Measurements from ENCODE around the gene SMIM41. TPM values are rescaled to one million over a fixed set of nuclear protein-coding genes. Genes with fewer than 3 reads are reported as not detected.

Gene SMIM41
- total RNA-seq, 1 donor from 2014 or later = not detected

DNA sequence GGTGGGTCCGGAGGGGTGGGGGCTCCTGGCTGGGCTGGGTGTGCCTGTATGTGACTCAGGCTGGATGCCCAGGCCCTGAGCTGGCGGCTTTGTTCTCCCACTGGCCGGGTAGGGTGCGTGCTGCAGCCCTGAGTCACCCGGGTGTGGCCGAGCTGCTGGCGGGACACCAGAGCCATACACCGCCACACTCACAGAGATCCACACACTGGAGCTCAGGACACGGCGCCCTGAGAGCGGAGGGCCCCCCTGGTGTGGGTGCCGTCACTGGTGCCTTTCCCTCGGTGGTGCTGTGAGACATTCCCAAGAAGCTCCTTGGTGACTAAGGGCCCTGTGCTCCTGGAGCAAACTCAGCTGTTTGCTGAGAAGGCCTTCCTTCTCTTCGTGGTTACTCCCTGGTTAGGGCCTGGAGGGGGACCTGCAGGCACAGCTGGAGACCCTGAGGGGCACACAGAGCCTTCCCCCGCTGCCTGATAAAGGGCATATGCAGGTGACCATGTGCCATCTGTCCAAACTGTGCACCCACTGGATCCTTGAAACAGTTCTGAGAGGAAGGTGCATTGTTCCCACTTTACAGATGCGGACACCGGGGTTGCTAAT lies 68.0 kb downstream of the SMIM41 start:
- DNase-seq = no peak

DNA sequence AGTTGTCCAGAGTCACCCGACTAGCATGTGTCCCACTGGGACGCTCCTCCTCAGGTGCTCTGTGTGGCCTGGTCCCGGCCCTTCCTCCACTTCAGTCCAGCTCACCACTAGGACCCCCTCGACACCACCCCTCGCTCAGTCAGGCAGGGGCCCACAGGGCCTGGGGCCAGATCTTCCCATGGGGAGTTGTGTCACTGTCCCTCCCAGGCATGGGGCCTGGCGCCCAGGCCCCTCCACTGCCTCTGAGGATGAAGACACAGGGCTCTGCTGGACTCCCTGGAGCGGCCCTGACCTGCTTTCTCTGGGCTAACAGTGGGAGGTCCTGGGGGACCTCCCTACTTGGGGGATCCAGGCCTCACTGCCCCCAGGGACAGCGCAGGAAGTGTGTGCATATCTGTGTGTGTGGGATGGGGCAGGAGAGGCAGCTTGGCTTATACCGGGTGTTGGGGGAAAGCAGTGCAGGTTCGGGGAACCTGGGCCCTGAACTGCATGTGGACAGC lies 68.5 kb downstream of the SMIM41 start:
- no peak for DNase-seq

DNA sequence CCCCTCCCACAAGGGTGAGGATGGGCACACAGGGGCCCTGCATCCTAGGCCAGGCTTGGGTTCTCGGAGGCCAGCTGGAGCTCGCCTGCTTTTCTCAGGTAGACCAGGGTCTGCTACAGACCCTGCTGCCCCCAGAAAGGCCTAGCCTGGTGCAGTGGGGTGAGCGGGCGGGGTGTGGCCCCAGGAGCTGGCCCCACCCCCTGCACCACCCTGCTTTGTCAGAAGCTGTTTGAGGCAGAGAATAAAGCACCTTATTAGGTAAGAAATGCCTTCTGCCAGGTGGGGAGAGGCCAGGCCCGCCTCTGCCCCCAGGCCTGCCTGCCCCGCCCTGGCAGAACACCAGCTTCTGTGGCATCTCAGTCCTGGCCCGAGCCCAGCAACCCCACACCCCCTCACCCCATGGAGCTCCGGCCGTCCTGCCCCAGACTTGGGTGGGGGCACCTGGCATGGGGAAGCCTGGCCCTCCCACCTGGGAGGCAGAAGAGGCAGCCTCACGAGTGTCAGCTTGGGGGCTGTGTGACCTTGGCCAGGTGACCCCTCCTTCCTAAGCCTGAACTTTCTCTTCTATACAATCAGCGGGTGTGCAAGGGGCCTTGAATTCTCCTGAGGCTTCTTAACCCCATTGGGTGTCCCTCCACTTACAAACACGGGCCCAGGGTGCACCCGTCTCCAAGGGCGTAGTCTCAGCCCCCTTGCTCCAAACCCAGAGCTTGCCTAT lies 69.1 kb downstream of the SMIM41 start:
- DNase-seq = no peak

DNA sequence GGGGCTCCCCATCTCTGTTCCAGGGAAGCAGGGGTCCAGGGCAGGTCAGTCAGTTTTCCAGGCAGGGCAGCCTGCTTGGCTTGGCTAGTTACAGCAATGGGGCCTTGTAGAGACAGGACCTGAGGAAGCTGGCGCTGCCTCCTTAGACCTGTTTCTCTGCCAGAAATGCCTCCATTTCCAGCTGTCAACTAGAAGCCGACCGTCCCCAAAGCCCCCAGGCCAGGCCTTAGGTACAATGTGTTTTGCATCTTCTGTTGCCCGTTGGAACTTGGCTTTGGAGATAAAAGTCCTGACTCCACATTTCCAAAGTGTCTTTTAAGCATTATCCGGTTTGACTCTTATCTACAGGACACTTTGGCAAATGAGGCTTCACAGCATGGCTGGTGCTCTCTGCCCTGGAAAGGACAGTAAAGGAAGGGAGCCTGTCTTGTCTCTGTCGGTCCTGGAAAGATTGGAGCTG lies 69.7 kb downstream of the SMIM41 start:
- DNase-seq = no peak

DNA sequence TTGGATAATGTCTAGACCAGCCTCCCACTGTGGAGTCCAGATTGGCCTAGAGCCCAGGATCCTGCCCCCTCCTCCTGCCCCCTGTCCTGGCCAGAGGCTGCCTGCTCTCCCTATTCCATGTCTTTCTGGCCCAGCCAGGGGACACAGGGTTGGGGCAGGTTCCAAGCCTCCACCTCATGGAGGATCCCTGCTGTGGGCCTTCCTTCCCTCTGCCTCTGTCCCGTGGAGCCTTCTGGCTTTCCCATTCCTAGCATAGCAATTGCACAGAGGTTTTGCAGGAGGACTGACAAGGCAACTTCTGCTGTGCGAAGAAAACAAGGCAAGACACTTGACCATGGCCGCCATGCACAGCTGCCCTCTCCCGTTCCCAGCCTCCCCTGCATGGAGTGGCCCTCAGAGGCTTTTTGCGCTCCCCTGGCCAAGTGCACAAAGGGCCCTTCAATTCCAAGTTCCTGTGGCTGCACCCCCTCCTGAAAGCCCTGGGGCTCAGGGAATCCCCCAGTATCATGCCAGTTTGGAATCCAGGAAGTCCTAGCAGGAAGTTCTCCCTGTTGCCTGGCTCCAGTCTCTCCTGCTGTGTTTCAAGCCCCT lies 70.2 kb downstream of the SMIM41 start:
- no peak for DNase-seq

DNA sequence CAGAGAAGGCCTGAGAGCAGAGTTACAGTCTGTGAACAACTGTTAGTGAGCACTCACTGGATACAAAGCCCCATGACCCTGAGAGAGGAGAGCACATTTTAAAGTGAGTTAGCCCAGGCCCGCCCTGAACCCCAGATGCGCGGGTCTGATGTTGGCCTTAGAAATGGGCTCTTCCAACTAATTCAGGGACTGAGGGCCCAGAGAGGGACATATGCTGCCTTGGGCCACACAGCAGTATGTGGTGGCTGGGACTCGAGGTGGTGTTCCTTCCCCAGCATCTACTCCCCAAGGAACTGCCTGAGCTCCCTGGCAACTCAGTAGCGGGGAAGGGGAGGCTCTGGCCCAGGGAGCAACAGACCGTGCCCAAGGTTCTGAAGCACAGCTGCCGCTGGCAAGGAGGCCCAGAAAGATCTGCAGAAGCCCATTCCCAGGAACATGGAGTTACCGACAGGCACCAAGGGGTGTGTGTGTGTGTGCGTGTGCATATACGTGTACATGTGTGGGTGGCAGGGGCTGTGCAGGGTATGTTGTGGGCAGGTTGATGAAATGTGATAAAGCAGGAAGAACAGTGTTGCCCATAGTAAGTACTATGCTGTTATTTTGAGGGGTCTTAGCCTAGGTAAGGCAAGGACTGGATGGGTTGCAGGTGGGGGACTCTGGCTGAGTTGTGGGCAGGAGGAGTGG lies 71.8 kb downstream of the SMIM41 start:
- no peak for DNase-seq

DNA sequence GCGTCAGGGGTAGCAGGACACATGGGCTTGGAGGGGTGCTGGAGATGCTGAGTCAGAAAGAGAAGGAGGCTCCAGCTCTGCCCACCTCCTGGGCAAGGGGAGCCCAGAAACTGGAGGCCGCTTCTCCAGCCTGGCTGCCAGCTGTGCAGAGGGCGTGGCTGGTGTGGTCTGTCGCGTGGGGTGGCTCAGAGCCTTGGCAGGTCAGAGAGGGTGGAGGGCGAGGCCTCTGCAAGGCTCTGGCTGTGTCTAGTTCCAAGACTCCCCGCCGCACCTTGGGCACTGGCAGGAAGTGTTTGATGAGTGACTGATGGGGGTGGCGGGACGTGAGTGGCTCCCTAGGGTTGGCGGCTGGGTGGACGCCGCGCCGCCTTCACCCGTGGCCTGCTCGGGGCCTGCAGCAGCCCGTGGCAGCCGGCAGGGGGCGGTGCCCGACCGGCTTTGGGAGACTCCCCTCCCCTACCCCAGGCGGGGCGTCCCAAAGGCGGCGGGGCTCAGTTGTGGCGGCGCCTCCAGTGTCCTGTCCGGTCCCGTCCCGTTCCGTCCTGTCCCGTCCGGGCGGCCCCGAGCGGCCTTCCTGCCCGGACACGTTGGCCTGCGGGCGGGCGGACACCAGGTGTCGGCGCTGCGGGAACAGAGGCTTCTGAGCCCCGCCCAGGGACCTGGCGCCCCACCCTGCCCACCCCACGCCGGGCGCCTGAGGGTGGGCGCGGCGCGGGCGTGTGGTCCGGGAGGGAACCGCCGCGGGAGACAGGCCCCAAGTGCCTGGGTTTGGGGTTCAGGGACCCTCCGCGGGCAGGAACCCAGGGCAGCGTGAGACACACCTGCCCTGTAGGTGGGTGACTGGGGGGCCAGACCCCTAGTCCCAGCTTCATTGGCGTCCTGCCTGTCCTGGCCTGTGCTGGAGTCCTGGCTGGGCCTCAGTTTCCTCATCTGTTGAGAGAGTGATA lies 72.6 kb downstream of the SMIM41 start:
- DNase-seq = no peak

DNA sequence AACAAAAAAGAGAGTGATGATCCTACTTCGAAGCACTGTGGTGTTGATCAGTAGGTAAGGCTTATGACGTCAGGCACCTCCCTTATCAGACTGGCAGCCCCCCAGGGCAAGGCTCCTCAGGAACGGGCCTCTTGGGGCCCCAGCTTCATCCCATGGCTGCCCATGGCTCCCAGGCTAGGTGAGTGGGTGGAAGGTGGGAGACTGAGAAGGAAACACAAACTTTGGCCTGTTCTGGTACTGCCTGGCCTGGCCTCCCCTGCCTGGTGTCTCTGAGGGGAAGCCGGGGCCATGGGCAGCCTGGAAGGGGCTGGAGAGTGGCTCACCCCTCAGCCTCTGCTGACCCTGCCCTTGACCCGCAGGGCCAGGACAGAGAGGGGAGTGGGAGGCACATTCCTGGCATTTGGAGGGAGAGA lies 73.4 kb downstream of the SMIM41 start:
- no peak for DNase-seq

DNA sequence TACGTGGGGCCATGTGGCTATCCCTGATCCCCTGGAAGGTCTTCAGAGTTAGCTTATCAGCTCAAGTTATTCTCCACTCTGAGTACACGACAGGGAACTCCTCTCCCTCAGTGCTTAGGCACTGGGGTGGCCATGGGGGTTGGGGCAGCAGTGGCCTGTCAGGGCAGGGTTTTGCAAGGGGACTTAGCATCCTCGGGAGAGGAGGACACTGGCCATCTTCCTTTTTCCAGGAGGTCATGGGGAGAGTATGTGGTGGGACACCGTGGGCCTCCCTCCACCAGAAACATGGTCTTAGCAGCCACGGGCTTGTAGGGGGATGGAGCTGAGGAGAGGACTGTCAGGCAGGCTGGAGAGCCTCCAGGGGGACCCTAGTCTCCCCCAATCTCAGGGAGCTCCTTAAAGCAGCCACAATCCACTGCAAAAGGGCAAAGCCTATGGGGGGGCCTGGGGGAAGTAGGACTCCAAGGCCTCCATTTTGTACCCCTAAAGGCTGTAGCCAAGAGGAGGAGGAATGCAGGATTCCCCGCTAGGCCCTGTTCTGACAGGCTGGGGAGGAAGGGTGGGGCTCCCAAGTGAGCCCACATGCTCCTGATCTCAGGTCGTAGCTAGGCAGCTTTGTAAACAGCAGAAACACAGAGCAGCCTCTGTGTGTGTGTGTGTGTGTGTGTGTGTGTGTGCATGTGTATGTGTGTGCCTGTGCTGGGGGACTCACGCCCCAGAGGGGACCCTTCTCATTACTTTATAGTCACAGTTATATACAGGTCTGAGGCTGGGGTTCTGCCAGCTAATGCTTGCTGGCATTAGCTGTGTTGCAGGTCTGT lies 75.8 kb downstream of the SMIM41 start:
- no peak for DNase-seq

DNA sequence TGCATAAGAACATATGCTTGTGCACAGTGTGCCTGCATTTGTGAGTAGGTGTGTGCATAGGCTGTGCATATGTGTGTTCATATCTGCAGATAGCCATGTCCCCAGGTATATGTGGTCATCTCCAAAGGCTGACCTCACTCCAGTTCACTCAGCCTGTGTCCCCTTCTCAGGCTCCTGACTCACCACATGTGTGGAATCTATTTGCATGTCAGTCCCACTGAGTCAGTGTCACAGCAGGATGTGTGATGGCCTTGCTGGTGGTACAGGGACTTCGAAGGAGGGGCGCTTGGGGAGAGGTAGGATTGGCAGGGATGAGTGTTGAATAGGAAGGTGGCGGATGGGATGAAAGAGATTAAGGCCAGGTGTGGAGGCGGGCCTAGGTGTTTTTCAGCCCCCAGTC lies 76.8 kb downstream of the SMIM41 start:
- no peak for DNase-seq

DNA sequence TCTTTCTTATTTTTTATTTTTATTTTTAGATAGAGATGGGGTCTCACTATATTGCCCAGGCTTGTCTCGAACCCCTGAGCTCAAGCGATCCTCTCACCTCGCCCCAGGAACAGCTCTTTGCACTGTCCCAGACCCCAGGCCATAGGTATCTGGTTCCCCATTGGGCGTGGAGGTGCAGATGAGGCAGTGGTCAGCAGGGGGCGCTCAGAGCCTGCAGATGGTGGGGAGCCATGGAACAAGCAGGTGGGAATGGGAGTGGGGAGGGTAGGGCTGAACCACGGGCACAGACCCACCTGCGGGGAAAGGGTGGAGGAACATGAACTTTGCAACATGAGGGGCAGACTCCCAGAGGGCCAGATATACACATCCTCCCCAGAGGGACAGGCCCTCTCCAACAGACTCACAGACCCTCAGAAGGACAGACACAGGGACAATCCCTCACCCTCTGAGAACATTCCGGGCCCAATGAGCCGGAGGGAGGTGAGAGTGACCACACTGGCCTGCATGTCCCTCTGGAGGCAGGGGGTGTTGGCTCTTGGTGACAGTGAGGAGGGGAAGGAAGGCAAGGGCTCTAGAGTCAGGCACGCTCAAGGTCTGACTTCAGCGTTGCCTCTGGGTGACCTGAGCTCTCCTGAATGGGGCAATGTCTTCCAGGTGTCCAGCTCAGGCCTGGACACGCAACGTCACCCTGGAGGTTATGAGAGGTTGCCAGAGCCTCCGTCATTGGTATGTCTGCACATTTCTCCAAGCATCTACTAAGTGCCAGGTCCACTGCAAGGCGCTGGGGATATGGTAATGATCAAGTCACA lies 77.5 kb downstream of the SMIM41 start:
- DNase-seq = peak; percentile 38

DNA sequence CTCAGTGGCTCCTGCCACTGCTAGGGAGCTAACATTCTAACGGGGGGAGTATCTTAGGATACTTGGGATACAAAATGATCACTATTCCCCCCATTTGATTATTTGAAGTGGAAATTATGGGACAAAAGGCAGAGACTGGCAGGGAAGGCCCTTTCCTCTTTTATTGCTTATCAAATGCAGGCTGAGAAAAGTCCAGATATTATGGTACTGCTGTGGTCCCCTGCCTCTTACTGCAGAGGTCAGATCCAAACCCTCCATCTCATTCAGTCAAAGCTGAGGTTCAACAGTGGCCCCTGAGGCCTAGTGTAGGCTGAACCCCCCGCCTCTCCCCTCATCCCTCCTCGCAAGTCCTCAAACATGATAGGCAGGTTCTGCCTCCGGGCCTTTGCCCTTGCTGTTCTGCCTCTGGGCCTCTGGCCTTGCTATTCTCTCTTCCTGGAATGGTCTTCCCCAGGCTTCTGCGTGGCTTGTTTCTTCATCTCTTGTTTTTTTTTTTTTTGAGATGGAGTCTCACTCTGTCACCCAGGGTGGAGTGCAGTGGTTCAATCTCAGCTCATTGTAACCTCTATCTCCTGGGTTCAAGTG lies 78.2 kb downstream of the SMIM41 start:
- DNase-seq = no peak

Other genes with a start within 250 kb of the SMIM41 start
- 0.69 TPM for gene FIGNL2, start 231.0 kb upstream of the SMIM41 start, total RNA-seq
- gene ANKRD33, start 191.6 kb upstream of the SMIM41 start, total RNA-seq = not detected
- gene ACVRL1, start 172.2 kb upstream of the SMIM41 start, total RNA-seq = 46.8 TPM
- gene ACVR1B, start 128.0 kb upstream of the SMIM41 start, total RNA-seq = 22.0 TPM
- 17.0 TPM for gene TAMALIN, start 72.8 kb upstream of the SMIM41 start, total RNA-seq
- gene NR4A1, start 28.3 kb upstream of the SMIM41 start, total RNA-seq = 138 TPM
- gene ATG101, start 9.7 kb upstream of the SMIM41 start, total RNA-seq = 24.5 TPM
- gene KRT80, start 112.3 kb downstream of the SMIM41 start, total RNA-seq = 39.5 TPM
- 10.4 TPM for gene KRT7, start 153.5 kb downstream of the SMIM41 start, total RNA-seq
- 40.8 TPM for gene KRT86, start 194.9 kb downstream of the SMIM41 start, total RNA-seq
- gene KRT81, start 211.8 kb downstream of the SMIM41 start, total RNA-seq = 27.8 TPM
- gene KRT83, start 241.7 kb downstream of the SMIM41 start, total RNA-seq = 18.8 TPM